Renal cortex interstitium (tissue), 15 donors: ENCODE measurements around the gene C5orf52. TPM values are rescaled to one million over a fixed set of nuclear protein-coding genes. Genes with fewer than 3 reads are reported as not detected.

ENCODE experiments used
- DNase-seq, 11 donors: peaks; one replicate each; pipeline ENCODE4 v3.0.0-alpha.2; 2013; ENCODE audit warnings: low read depth in 9 of 11, low spot score in 4 of 11; ENCODE audit errors: extremely low read depth in 1 of 11
- long read RNA-seq, 16 experiments: transcript quantifications; one replicate each; lab custom pipeline, GENCODE V29; 2026
- polyA plus RNA-seq, 3 donors: library from polyadenylated mRNA; unstranded; fragments of 120-200 nt; gene quantifications; one replicate each; pipeline ENCODE4 v1.2.1, GENCODE V29; 2013; ENCODE audit not compliant: insufficient read length in 3 of 3

Gene C5orf52
- not detected for polyA plus RNA-seq
- long read RNA-seq, donor 1 = 0 reads
- long read RNA-seq, donor 2 = 0 reads
- long read RNA-seq, donor 3 = 0 reads
- long read RNA-seq, donor 4 = 0 reads
- long read RNA-seq, donor 5 = 0 reads
- long read RNA-seq, donor 6 = 0 reads
- long read RNA-seq, donor 7 = 0 reads
- long read RNA-seq, donor 8 = 0 reads
- long read RNA-seq, donor 9 = 0 reads
- long read RNA-seq, donor 10 = 0 reads
- long read RNA-seq, donor 11 = 0 reads
- long read RNA-seq, donor 12 = 0 reads
- long read RNA-seq, donor 13 = 0 reads
- long read RNA-seq, donor 14 = 0 reads
- long read RNA-seq, donor 15 = 0 reads
- long read RNA-seq, donor 16 = 0 reads

GRCh38 chr5:157670662-157671591 is at the start of gene C5orf52:
Gene C5orf52 (plus strand): TSS chr5:157671533. CDS start chr5:157671615, 82 bp downstream.
- peak in 5 of 11 donors; percentile 34 to 60 (median 42) for DNase-seq

GRCh38 chr5:157624144-157624543 is 47.2 kb upstream of the C5orf52 start:
- DNase-seq = no peak

- no peak for DNase-seq
Measured at GRCh38 chr5:157626831-157627230, 44.5 kb upstream of the C5orf52 start.

- no peak for DNase-seq
Measured at GRCh38 chr5:157630341-157630740, 41.0 kb upstream of the C5orf52 start.

- no peak for DNase-seq
Measured at GRCh38 chr5:157640406-157641066, 30.8 kb upstream of the C5orf52 start.

- no peak for DNase-seq
Measured at GRCh38 chr5:157648275-157648990, 22.9 kb upstream of the C5orf52 start.

GRCh38 chr5:157649101-157649500 is 22.2 kb upstream of the C5orf52 start:
- DNase-seq = no peak

GRCh38 chr5:157650991-157651611 is 20.2 kb upstream of the C5orf52 start:
- DNase-seq = no peak

GRCh38 chr5:157651623-157652376 is 19.5 kb upstream of the C5orf52 start:
- DNase-seq = peak in 6 of 11 donors; percentile 44 to 61 (median 53)

- DNase-seq = no peak
Measured at GRCh38 chr5:157652377-157652692, 19.0 kb upstream of the C5orf52 start, which contains the start of gene SOX30. Gene SOX30 (minus strand): TSS chr5:157652438. CDS start chr5:157652078, 360 bp downstream.

- DNase-seq = no peak
Measured at GRCh38 chr5:157657516-157657915, 13.8 kb upstream of the C5orf52 start.

GRCh38 chr5:157658893-157659292 is 12.4 kb upstream of the C5orf52 start:
- no peak for DNase-seq

GRCh38 chr5:157659868-157660660 is 11.3 kb upstream of the C5orf52 start:
- DNase-seq = peak in 1 of 11 donors; percentile 24

GRCh38 chr5:157665467-157666070 is 5.8 kb upstream of the C5orf52 start:
- no peak for DNase-seq

- DNase-seq = no peak
Measured at GRCh38 chr5:157668356-157668755, 3.0 kb upstream of the C5orf52 start.

GRCh38 chr5:157669701-157670097 is 1.6 kb upstream of the C5orf52 start:
- no peak for DNase-seq
